ENCODE measurements around the gene SGTA. TPM values are rescaled to one million over a fixed set of nuclear protein-coding genes. Genes with fewer than 3 reads are reported as not detected.
"Not testable (repeated sequence)": the region's sequence is repeated elsewhere in the genome, so short reads cannot be mapped to it uniquely, and the experiment has no call there.

Gene SGTA
- total RNA-seq, 1 donor from 2014 or later = 25.7 TPM

- no peak for ATAC-seq
- DNase-seq (ENCODE audit: low spot score) = no peak
These were observed 66.1 kb downstream of the SGTA start for GRCh38 chr19:2716722-2717637.

- no peak for ATAC-seq
- no peak for DNase-seq (ENCODE audit: low spot score)
These were observed 66.8 kb downstream of the SGTA start for GRCh38 chr19:2716275-2716650.

- ATAC-seq = no peak
These were observed 67.4 kb downstream of the SGTA start for GRCh38 chr19:2715470-2716274.

DNA sequence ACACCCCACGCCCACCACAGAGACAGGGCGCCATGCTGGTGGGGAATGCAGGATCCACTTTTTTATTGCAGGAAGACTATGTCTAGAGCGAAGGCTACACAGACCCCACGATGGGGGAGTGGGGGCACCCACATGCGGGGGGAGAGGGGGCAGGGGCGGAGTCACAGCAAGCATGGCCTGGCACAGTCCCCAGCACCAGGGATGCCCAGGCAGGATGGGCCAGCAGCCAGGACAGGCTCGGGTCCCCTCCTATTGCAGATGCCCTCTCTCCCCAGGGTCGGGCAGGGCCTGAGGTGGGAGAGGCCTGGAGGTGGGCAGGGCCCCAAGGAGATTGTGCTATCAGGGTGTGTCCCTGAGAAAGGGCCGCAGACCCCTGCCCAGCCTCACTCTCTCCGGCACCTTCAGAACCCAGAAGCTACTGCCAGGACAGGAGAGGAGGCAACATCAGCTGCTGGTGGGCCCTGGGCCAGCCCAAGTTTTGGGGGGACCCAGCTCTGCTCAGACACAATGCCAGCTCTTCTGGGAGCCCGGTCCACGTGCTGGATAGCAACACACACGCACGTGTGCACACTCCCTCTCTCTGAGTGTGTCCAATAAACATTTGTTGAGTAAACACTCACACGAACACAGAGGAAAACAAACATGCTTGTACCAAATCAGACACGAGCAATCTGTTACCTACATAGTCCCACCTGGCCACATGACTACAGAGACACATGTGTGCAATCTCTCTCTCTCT, 68.4 kb downstream of the SGTA start:
- ATAC-seq = no peak

More at GRCh38 chr19:2715470-2716274, 67.4 kb downstream of the SGTA start:
- DNase-seq (ENCODE audit: low spot score) = no peak

DNA sequence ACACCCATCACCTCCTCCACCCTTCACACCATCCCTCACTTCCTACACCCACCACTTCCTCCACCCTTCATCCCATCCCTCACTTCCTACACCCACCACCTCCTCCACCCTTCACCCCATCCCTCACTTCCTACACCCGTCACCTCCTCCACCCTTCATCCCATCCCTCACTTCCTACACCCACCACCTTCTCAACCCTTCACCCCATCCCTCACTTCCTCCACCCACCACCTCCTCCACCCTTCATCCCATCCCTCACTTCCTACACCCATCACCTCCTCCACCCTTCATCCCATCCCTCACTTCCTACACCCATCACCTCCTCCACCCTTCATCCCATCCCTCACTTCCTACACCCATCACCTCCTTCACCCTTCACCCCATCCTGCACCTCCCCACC, 69.0 kb downstream of the SGTA start:
- ATAC-seq; DNase-seq (ENCODE audit: low spot score): not testable (repeated sequence)

More for the DNA sequence above, 68.4 kb downstream of the SGTA start:
- DNase-seq (ENCODE audit: low spot score) = no peak

- not testable (repeated sequence) for ATAC-seq
These were observed 69.9 kb downstream of the SGTA start for GRCh38 chr19:2713170-2713569.

GRCh38 chr19:2711875-2712205, 71.2 kb downstream of the SGTA start:
- no peak for DNase-seq (ENCODE audit: low spot score)
- no peak for ATAC-seq

More at GRCh38 chr19:2713170-2713569, 69.9 kb downstream of the SGTA start:
- not testable (repeated sequence) for DNase-seq (ENCODE audit: low spot score)

- ATAC-seq = no peak
- no peak for DNase-seq (ENCODE audit: low spot score)
These were observed 71.8 kb downstream of the SGTA start for GRCh38 chr19:2711172-2711874.

DNA sequence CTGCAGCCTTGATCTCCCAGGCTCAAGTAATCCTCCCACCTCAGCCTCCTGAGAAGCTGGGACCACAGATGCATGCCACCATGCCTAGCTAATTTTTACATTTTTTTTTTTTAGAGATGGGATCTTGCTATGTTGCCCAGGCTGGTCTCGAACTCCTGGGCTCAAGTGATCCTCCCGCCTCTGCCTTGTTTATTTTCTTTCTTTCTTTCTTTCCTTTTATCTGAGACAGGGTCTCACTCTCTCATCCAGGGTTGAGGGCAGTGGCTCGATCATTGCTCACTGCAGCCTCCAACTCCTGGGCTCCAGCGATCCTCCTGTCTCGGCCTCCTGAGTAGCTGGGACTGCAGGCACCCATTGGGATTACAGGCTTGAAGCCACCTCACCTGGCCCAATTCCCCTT, 76.8 kb downstream of the SGTA start:
- DNase-seq (ENCODE audit: low spot score) = no peak
- ATAC-seq = no peak

Other genes starting within 250 kb of the SGTA start
- 4.0 TPM for gene GNG7, start 80.6 kb downstream of the SGTA start, total RNA-seq
- 0.10 TPM for gene DIRAS1, start 61.9 kb downstream of the SGTA start, total RNA-seq
- gene SLC39A3, start 43.3 kb downstream of the SGTA start, total RNA-seq = 18.6 TPM
- 33.5 TPM for gene THOP1, start 2.2 kb upstream of the SGTA start, total RNA-seq
- 2.8 TPM for gene ZNF554, start 36.6 kb upstream of the SGTA start, total RNA-seq
- gene ZNF555, start 58.2 kb upstream of the SGTA start, total RNA-seq = 2.0 TPM
- not detected for gene ZNF556, start 84.1 kb upstream of the SGTA start, total RNA-seq
- gene ZNF57, start 117.7 kb upstream of the SGTA start, total RNA-seq = 1.2 TPM
- gene ZNF77, start 161.7 kb upstream of the SGTA start, total RNA-seq = 1.4 TPM
- gene TLE6, start 194.3 kb upstream of the SGTA start, total RNA-seq = 3.6 TPM
- 12.8 TPM for gene TLE2, start 246.0 kb upstream of the SGTA start, total RNA-seq